ENCODE data around the gene UBE3B.

The UBE3B gene

DNA sequence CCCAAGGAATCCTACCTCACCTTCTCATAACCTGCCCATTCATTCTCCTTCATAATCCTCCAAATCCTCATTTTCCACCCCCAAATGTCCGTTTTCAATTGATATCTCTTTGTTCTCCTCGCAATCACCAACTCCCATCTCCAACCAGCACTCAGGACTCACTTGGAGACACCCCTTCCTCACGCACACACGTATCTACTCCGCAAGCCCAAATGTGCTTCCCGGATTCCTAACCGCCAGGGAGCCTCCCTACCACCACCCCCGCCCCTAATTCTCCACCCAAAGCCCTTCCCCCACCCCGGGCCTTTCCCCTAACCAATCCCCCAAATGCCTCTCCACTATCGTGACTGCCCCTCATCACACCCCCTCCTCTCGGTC, 638 bp upstream of the UBE3B start:
- no peak for DNase-seq

DNA sequence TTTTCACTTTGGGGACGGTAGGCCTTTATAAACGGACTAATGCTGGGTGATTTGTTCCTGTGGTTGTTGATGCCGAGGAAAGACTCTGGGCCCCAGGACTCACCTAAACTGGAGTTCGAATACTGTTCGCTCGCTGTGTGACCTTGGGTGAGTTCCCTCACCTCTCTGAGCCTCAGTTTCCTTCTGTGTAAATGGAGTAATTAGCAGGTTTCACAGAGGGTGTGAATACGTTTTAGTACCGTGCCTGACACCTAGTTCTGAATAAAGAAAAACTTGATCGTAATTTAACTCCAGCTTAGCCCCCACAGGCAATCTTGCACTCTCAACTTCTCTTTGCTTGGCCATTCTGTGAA, 505 bp downstream of the UBE3B start:
- no peak for DNase-seq

DNA sequence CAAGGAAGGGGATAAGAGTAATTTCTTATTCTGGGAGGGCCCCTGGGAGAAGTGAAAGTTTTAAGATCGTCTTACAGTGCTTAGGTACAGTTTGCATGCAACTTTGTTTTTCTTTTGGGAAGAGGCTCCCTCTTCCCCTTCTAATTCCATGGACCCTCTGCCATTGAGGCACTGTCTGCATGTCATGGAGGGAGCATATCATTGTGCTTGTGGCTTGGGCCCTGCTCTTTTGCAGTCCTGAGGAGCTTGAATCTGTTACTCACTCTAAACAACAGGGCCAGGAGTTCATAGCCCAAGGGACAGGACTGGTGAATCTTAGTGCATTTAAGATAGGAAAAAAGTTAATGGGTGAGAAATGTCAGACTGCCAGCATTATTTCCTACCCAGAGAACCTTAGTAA, 2.3 kb downstream of the UBE3B start:
- DNase-seq = no peak

DNA sequence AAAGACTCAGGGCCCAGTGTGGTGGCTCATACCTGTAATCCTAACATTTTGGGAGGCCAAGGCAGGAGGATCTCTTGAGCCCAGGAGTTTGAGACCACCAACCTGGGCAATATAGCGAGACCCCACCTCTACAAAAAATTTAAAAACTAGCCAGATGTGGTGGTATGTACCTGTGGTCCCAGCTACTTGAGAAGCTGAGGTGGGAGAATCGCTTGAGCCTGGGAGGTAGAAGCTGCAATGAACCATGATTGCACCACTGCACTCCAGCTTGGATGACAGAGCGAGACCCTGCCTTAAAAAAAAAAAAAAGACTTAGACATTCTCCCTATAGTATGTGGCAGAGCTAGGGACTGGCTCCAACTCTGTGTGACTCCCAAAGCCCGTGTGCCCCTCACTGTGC, 2.9 kb downstream of the UBE3B start:
- DNase-seq = no peak

DNA sequence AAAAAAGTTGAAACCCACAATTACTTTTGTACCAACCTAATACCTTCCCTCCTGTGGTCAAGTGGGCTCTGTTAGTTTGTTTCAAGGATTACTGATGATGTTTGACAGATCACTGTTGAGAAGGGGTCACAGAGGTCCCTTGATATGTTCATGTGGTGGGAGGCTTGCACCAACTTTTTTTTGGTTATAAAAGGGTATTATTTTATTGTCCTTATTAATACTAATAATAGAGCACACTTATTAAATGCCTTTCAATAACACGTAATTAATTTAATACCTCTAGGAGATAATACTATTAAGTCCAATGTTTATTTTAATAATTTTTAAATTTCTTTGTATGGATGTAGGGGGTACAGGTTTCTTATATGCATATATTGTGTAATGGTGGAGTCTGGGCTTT, 4.4 kb downstream of the UBE3B start:
- DNase-seq = no peak

DNA sequence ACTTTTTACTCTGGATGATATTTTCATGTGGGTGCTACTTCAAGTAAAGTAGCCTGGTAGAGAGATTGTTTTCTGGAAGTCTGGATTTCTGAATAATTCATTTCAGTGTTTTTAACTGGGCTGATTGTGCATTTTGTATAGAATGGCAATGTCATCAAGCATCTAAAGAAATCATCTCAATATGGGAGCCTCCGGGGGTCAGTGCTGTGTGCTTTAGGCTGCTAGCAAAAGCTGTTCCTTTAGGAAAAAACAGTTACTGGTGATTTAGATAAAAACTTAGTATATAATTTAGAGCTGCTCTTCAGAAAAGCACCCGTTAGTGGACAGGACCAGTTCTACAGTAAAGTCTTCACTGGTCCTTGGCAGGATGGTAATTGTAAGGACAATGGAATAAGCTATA, 5.1 kb downstream of the UBE3B start:
- DNase-seq = no peak

DNA sequence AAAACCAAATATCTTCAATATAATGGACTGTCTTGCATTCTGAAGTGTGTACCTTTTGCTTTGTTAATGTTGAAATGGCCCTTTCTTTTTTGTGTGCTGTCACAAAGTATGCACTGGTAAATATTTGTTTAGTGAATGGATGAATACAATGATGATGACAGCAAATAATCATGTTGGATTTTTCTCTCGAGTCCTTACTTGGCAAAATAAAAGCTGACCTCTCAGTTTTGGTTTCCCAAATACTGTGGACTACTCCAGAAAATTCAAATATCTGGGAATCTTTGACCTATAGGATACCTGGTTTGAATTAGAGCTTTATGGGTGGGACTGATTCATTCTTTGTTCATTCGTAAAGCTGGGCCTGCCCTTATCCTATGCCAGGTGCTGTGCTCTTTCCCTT, 5.5 kb downstream of the UBE3B start:
- no peak for DNase-seq

DNA sequence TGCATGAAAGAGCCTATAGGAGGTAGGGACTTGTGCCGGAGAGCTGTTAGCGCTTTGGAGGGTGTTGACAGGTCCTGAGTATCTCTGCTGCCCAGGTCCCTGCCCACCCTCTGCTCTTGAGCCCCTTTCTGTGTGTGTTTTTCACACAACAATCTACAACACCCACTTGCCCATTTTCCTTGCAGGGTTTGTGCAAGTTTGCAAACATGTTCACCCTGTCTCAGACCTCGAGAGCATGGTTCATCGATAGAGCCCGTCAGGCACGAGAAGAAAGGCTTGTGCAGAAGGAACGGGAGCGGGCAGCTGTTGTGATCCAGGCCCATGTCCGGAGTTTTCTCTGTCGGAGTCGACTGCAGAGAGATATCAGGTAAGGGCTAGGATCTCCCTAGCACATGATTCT, 5.9 kb downstream of the UBE3B start:
- no peak for DNase-seq

DNA sequence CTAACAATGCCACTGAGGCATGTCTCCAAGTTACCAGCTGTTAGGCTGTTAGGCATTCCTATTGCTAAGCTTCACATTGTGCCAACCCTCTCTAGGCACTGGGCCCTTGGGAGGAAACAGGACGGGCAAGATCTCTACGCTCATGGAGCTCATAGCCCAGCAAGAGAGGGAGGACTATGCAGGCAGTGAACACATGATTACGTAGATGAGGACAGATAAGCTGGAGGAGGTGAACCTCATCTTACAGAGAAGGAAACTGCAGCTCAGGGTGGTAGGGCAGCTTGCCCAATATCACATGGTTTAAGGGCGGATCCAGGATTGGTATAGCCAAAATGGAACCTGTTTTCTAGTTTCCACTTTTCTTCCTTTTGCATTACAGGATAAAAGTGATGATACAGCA, 7.8 kb downstream of the UBE3B start:
- DNase-seq = no peak

DNA sequence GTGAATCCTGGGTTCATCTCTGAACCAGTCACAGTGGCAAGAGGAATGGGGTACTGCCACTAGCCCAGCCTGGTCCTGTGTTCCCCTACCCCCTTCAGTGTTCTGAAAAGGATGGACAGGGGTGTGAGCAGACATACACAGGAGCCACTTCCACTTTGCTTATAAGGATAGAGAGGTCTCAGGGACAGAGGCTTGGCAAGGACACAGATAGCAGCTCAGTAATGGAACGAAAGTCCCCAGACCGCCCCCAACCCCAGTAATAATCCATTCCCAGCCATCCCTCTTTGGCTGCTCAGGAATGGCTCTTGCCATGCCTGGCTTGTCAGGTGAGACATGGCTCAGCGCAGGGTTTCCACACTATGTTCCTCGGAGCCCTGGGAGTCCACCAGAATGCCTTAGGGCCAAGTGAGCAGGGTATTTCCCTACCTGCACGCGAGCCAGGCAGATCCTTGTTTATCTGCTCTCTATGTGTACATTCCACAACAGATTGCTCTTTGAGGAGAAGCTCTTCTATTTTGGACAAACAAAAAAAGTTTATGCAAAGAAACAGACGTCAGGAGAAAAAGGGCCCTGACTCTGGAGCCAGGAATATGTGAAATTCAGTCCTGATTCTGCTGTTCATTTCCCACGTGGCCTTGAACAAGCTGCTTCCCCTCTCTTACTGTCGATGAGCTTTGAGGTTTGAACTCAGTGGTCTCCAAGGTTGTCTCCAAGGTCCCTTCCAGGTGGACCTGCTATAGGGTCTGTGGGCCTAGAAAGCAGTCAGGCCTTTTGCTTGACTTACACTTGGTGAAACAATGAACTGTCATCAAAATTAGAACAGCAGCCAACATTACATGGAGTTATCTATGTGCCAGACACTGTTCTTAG, 10.0 kb downstream of the UBE3B start:
- no peak for DNase-seq

DNA sequence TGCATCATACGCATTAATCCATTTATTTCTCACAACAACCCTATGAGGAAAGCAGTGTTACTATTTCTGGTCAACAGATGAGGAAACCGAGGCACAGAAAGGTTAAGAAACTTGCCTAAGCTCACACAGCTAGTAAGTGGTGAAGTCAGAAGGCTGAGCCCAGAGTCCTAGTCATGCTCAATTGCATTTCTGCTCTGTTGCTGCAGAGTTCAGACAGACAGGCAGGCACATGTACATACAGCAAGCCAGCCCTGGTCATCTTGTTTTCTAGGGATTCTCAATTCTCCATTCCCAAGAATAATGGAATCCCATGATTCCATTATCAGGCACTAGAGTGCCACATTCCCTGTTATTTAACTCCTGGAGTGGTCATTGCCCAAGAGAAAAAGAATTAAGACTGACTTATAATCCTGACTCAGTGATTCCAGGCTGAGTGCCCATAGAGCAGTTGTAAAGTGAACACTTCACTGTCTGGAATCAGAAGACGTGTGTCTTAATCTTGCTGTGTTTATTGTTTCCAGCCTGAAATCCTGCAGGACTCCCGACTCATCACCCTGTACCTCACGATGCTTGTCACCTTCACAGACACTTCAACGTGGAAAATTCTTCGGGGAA, 10.7 kb downstream of the UBE3B start:
- no peak for DNase-seq

DNA sequence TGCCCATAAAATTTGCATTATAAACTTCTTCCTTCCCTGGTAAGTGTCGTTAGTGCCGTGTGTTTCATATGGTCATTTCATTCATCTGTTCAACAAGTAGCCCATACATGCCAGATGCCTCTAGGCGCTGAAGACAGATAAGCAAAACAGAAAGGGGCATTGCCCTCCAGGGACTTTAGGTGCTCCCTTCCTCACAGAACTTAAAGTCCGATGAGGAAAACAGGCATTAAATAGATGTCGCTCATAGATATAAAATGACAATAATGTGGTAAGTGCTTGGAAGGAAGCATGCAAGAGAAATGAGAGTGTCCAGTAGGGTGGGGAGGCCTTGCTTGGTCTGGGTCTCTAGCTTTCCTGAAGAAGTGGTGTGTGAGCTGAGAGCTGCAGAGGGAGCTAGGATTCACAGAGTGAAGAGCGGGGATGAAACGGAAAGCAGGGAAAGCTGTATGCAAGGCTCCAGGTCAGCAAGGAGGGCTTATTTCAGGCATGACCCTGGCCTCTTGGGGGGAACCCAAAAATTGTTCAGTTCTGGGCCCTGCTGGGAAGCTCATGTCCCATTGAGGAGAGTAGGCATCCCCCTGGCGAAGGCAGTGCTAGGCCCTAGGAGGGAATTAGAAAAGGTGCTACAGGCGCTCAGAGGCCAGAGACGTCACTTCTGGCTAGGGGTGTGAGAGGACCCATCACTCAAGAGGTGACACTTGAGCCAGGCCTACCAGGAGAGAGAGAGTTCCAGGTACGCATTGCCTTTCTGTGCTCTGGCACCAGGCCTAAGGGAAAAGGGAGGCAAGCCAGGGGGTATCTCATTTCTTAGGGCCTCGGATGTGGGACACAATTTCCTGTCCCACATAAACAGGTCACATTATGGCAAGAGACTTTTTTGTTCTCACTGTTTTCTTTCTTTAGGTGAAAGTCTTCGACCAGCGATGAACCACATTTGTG, 11.9 kb downstream of the UBE3B start:
- no peak for DNase-seq

DNA sequence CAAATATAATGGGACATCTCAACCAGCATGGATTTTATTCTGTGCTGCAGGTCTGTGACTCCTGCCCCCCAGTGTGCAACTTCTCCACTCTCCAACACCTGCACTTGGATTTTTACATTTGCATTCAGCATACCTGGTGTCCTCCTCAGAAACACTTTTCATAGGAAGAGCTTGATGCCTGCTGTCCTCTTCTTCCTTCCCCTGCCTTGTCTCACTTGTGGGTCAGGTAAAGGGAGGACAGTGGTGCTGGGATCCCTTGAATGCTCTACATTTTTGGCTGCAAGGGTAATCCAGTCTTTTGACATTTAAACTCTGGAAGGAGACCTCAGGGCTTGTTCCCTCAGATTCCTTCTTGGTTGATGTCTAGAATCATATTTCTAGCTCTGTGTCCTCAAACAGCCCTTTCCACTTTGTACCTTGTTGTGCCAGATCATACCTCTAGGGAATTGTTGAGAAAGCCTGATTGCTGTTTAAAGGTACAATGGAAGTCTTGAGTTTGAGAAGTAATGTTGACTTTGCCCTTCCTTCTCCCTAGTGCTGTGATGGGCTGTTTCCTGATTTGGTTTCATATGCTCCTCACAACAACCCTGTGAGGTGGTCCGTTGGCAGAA, 12.6 kb downstream of the UBE3B start:
- no peak for DNase-seq

DNA sequence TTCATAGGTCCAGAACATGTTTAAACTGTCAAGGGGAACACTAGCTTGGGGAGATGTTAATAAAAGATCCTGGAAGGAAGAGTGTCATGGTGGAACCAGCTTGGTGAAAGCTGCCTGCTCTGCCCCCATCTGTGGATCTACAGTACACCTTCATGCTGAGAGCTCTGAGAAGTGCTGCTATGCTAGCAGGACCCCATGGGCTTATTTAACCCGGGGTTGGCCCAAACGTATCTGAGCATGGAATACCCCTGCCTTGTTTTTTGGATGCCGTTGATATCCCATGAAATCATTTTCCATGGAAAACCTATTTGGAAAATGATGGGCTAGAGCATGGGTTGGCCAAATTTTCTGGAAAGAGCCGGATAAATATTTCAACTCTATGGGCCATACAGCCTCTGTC, 14.2 kb downstream of the UBE3B start:
- no peak for DNase-seq

DNA sequence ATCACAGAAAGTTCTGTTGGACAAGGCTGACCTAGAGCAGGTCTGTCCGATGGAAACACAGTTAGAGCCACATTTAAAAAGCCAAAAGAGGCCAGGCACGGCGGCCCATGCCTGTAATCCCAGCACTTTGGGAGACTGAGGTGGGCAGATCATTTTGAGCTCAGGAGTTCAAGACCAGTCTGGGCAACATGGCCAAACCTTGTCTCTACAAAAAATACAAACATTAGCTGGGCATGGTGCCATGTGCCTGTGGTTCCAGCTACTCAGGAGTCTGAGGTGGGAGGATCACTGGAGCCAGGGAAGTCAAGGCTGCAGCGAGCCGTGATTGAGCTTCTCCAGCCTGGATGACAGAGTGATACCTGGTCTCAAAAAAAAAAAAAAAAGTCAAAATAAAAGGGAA, 14.9 kb downstream of the UBE3B start:
- DNase-seq = no peak

DNA sequence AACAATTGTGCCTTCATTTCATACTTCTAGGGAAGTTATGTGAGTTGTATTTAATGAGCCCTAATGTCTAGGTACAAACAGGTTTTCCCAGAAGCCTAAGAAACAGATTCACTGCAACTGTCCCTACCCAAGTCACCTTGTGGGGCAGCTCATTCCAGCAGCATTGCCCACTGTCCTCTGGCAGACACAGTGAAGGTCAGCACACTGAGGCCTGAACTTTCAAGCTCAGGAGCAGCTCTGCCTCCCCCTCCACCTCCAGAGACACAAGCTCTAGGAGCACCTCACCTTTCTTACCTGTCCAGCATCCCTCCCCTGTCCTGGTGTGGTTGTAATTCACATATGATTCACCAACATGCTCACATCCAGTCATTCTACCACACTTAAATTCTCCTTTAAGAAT, 15.7 kb downstream of the UBE3B start:
- no peak for DNase-seq

DNA sequence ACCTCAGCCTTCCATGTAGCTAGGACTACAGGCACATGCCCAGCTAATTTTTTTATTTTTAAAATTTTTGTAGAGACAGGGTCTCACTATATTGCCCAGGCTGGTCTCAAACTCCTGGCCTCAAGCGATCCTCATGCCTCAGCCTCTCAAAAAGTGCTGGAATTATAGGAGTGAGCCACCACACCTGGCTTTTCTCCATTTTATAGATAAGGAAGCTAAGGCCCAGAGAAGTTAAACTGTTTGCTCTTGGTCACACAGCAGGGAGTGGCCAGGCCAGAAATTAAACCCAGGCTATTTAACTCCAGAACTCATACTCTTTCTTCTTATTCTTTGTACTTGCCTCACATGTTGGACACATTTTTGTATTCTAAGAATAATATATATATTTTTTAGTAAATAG, 16.5 kb downstream of the UBE3B start:
- no peak for DNase-seq

DNA sequence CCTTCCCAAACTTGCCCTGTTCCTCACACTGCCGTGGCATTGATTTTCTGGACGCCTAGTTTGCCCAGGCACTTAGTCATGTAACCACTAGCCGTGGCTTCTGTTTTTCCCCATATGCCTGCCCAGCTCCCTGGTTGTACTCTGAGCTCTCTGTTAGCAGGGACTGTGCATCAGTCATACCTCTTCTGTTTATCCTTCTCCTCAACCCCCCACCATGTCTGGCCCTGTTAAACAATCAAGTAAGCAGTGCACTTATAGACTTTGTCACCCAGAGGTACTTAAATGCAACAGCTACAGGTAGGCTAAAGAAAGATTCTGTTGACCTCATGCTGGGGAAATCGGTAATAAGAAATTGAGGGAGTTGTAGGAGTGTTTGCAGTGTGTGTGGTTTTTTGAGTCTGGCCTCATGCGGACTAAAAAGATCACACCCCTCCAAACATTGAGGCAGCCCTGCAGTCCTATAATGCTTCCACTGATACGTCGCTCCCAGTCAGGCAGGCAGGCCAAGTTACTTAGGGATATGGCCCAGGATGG, 17.0 kb downstream of the UBE3B start:
- DNase-seq = no peak

DNA sequence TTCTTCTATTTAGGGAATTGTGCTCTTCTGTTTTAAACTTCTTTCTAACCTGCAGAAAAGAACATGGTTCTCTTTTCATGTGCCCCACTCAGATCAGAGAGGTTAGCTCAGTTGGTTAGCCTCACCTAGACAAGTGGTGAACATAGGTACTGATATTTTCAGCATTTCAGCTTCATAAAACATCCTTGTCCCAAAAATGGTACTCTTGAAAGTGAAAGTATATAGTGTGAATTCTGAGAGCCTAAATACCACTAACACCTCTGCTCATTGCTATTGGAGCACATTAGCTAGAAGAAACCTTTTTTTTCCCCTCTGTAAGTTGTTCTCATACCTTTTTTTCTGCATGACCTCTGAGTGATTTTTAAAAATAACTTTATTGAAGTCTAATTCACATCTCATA, 17.6 kb downstream of the UBE3B start:
- no peak for DNase-seq

DNA sequence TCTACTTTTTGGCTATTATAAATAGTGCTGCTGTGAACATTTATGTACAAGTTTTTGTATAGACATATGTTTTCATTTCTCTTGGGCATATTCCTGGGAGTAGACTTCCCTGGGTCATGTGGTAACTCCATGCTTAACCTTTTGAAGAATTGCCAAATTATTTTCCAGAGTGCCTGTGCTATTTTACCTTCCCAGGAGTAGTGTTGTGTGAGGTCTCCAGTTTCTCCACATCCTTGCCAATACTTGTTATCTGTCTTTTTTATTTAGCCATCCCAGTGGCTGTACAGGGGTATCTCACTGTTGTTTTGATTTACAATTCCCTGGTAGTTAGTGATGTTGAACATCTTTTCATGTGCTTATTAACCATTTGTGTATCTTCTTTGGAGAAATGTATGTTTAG, 18.9 kb downstream of the UBE3B start:
- no peak for DNase-seq

DNA sequence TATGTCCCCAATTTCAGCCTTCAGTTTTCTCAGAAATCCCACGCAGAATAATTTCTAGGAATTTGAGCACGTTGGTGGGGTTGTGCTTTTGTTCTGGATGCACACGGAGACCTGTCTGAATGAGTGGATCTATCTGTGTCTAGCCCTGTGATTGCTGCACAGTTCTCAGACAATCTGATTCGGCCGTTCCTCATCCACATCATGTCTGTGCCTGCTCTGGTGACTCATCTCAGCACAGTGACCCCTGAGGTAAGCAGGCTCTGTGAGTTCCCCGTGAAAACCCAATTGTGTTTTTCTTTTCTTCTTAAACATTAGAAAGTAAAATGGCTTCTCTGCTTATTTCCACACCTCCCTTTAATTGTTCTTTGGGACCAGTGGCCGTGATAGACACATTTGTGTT, 20.2 kb downstream of the UBE3B start:
- no peak for DNase-seq

DNA sequence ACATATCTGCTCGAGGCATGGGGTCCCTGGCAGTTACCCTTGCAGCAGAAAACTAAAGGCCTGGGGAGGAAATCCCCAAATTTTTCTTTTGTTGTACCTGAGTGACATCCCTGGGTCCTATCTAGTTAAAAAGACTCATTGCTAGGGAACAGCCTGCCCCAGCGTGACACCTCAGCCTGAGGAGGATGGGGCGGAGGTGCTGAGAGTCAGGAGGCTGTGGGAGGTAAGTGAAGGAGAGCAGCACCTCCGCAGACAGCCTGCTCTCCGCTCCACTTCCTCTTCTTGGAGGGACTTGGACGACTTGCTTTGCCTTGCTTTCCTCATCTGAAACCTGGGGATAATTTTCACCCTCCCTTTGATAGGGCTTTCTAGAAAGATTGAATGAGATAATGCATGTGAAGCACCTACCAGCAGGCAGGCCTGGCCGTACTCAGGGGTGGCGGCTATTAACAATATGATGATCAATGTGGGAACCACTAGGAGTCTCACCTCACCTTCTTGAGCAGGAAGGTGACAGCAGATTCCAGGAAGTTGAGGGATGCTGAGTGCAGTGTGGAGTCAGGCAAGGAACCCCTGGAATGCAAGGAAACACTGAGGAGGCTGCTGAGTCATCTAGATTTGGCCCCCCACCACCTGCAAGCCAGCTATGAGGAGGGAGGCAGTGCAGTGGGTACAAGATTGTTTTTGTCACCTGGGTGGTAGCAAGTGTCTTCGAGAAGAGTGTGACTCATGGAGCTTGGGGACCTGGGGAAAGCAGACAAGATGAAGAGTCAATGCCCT, 23.2 kb downstream of the UBE3B start:
- DNase-seq = no peak

Data from NCI-H2107 (cell line).